PC-3 (cell line): ENCODE results near the gene TELO2. TPM values are rescaled to one million over a fixed set of nuclear protein-coding genes. Genes with fewer than 3 reads are reported as not detected.

Source experiments
- ATAC-seq: fragments of 200-7000 bp; cut with Tn5 transposase; 2 replicates; pipeline ENCODE4 v1.9.1; 2020; ENCODE audit warnings: mild to moderate bottlenecking, moderate library complexity
- BruUV-seq: library from RNA; stranded (reverse); fragments of 400-500 nt; replicated peaks from 2 replicates; lab custom pipeline; 2021; lab: Mats Ljungman, UMichigan
- CTCF ChIA-PET: fragments of 300-600 bp; sonication (Branson Sonifier 250); formaldehyde crosslinking; loops from one replicate; lab custom pipeline; 2022; ENCODE audit warnings: antibody characterized with exemption; lab: Charles Lee
- POLR2A ChIA-PET: fragments of 300-600 bp; sonication (Branson Sonifier 250); formaldehyde crosslinking; loops from one replicate; lab custom pipeline; 2022; ENCODE audit warnings: antibody characterized with exemption; ENCODE audit not compliant: unreplicated experiment; lab: Charles Lee
- DNase-seq: peaks from one replicate; pipeline ENCODE4 v3.0.0-alpha.2; 2015
- H2AFZ ChIP-seq: fragments of 300-600 bp; sonication (generic); 2 replicates; pipeline ENCODE4 v1.6.0; 2016; ENCODE audit warnings: antibody characterized with exemption, low read length
- H3F3A ChIP-seq: fragments of 300-600 bp; sonication (generic); one replicate; pipeline ENCODE4 v1.6.0; 2017; ENCODE audit warnings: antibody characterized with exemption, low read length, control low read depth, mild to moderate bottlenecking; ENCODE audit not compliant: unreplicated experiment
- H3K27ac ChIP-seq: fragments of 300-600 bp; sonication (generic); 2 replicates; pipeline ENCODE4 v1.5.1; 2016; ENCODE audit warnings: mild to moderate bottlenecking, low read length
- H3K27me3 ChIP-seq: fragments of 300-600 bp; sonication (generic); 2 replicates; pipeline ENCODE4 v1.6.1; 2016; ENCODE audit warnings: low read length, mixed read lengths
- H3K36me3 ChIP-seq: fragments of 300-600 bp; sonication (generic); 2 replicates; pipeline ENCODE4 v1.6.1; 2016; ENCODE audit warnings: low read depth, mixed run types, low read length, mixed read lengths
- H3K4me1 ChIP-seq: fragments of 300-600 bp; sonication (generic); 2 replicates; pipeline ENCODE4 v1.5.1; 2016; ENCODE audit warnings: low read length; ENCODE audit not compliant: insufficient read depth
- H3K4me2 ChIP-seq: fragments of 300-600 bp; sonication (generic); 2 replicates; pipeline ENCODE4 v1.6.0; 2016; ENCODE audit warnings: low read length
- H3K4me3 ChIP-seq: fragments of 300-600 bp; sonication (generic); 2 replicates; pipeline ENCODE4 v1.5.1; 2016; ENCODE audit warnings: mild to moderate bottlenecking, low read length, mixed read lengths
- H3K79me2 ChIP-seq: fragments of 300-600 bp; sonication (generic); 2 replicates; pipeline ENCODE4 v1.6.1; 2017; ENCODE audit warnings: low read length, mixed read lengths
- H3K9ac ChIP-seq: fragments of 300-600 bp; sonication (generic); 2 replicates; pipeline ENCODE4 v1.6.0; 2016; ENCODE audit warnings: mild to moderate bottlenecking, low read length
- H3K9me2 ChIP-seq: fragments of 300-600 bp; sonication (generic); replicated peaks from 2 replicates; pipeline ENCODE4 v1.6.1; 2016; ENCODE audit warnings: mixed run types, low read length, mixed read lengths
- H3K9me3 ChIP-seq: fragments of 300-600 bp; sonication (generic); 2 replicates; pipeline ENCODE4 v1.6.1; 2016; ENCODE audit warnings: low read length, mixed read lengths
- H4K20me1 ChIP-seq: fragments of 300-600 bp; sonication (generic); 2 replicates; pipeline ENCODE4 v1.6.1; 2016; ENCODE audit warnings: low read length, mixed read lengths
- EZH2 ChIP-seq: fragments of 300-600 bp; sonication (generic); IDR thresholded peaks from one replicate; pipeline ENCODE4 v1.6.1; 2017; ENCODE audit warnings: antibody characterized with exemption, mild to moderate bottlenecking, low read length; ENCODE audit not compliant: unreplicated experiment
- EZH2phosphoT487 ChIP-seq: fragments of 300-600 bp; sonication (generic); IDR thresholded peaks from 2 replicates; pipeline ENCODE4 v1.6.1; 2018; ENCODE audit warnings: mild to moderate bottlenecking, antibody characterized with exemption, low read length, borderline replicate concordance
- intact Hi-C: fragments of 100-400 bp; cut with micrococcal nuclease; formaldehyde crosslinking; loops from 2 replicates; pipeline ENCODE4 v1.9.0; 2023
- total RNA-seq: library from RNA; depleted of rRNA; stranded (reverse); fragments of >200 nt; gene quantifications from 2 replicates; pipeline ENCODE4 v1.2.3, GENCODE V29; 2014
- TF ChIP-seq, protein P1 (sequence below): fragments of 300-600 bp; sonication (generic); conservative IDR thresholded peaks from 2 replicates; pipeline ENCODE4 v1.5.1; 2017; ENCODE audit warnings: antibody characterized with exemption, low read depth, mild to moderate bottlenecking, low read length

Gene TELO2
- total RNA-seq, 1 experiment from 2014 or later, result 37.8 TPM

DNA sequence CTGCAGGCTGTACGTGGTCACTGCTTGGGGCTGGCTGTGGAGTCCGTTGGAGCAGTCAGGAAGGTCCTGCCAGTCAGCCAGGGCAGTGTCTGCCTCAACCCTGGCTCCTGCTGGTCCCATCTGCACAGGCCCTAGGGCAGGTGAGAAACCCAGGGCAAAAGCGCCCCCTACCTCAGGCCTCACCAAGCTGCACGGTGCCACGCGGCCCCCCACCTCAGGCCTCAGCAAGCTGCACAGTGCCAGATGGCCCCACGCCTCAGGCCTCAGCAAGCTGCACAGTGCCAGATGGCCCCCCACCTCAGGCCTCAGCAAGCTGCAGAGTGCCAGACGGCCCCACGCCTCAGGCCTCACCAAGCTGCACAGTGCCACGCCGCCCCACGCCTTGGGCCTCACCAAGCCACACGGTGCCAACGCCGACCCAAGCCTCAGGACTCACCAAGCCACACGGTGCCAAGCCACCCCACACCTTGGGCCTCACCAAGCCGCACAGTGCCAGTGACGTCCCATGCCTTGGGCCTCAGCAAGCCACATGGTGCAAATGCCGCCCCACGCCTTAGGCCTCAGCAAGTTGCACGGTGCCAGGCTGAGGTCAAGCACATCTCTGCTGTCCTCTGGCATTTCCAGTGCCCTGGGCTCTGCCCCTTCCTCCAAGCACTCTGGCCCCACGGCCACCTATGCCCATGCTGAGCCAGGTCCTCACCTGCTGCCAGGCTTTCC lies 45.8 kb downstream of the TELO2 start:
- Histone ChIP-seq H3K79me2 (no peaks in the 10 kb centered on the region), H3K27me3 (no peaks in the 10 kb centered on the region), H3K27ac (no peak overlapping the region), H3K9me3 (no peaks in the 10 kb centered on the region), H2AFZ (no peak overlapping the region), H3K9ac (no peak overlapping the region), H4K20me1 (no peaks in the 10 kb centered on the region), H3K36me3 (no peaks in the 10 kb centered on the region), H3K4me3 (no peak overlapping the region), H3K9me2 (no peaks in the 10 kb centered on the region), H3K4me2 (no peak overlapping the region), H3K4me1 (peaks cover 20% of the 10 kb centered on the region), H3F3A (no peaks in the 10 kb centered on the region)
- ChIA-PET CTCF (no interaction called here), POLR2A (no interaction called here)
- TF ChIP-seq, protein P1, sequence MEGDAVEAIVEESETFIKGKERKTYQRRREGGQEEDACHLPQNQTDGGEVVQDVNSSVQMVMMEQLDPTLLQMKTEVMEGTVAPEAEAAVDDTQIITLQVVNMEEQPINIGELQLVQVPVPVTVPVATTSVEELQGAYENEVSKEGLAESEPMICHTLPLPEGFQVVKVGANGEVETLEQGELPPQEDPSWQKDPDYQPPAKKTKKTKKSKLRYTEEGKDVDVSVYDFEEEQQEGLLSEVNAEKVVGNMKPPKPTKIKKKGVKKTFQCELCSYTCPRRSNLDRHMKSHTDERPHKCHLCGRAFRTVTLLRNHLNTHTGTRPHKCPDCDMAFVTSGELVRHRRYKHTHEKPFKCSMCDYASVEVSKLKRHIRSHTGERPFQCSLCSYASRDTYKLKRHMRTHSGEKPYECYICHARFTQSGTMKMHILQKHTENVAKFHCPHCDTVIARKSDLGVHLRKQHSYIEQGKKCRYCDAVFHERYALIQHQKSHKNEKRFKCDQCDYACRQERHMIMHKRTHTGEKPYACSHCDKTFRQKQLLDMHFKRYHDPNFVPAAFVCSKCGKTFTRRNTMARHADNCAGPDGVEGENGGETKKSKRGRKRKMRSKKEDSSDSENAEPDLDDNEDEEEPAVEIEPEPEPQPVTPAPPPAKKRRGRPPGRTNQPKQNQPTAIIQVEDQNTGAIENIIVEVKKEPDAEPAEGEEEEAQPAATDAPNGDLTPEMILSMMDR, result no peak
- TF ChIP-seq EZH2, result no peak
- DNase-seq, result no peak
- BruUV-seq, result no TSS peak
- ATAC-seq, result no peak
- intact Hi-C loops, result no loop called here

DNA sequence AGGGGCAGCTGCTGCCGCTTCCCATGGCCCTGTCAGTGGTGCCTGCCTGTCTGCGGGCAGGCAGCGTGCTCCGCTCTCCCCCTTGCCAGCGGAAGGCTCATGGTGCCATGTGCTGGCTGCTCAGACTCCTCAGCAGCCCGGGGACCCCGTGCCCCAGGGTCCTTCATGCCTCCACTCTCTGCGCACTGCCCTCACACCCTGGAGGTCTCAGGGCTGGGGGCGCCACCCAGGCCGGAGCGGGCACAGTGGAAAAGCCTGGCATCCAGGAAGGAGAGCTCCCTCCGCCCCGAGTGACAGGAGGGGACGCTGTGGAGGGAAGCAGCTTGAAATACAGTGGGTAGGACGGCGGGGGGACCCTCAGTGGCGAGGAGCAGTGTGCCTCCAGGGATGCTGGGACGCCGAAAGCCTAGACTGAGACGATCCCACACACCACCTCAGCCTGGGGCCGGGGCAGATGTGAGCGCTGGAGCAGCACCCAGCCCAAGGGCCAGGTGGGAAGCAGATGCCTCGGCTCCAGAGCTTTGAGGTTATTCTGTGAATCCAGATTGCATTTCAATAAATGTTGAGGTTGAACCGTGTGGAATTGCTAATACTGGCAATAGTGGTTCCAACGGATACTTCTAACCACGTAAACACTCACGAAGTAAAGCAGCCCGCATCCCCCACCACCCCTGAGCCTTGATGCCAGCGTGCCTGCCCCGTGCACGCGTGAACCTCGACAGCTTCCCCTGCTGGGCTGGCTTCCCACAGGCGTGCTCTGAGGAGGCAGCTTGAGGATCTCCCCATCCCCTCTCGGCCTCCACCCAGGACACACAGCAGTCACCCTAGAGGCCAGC lies 46.8 kb downstream of the TELO2 start:
- H3K4me2 ChIP-seq, result no peak overlapping the region
- POLR2A ChIA-PET, result no interaction called here
- TF ChIP-seq, protein P1, result no peak
- no peak for TF ChIP-seq EZH2phosphoT487
- no peak for TF ChIP-seq EZH2
- no peaks in the 10 kb centered on the region for H3K9me3 ChIP-seq
- no peaks in the 10 kb centered on the region for H3K36me3 ChIP-seq
- H3K27me3 ChIP-seq, result no peaks in the 10 kb centered on the region
- CTCF ChIA-PET, result no interaction called here
- H3K4me1 ChIP-seq, result peaks cover 20% of the 10 kb centered on the region
- no peaks in the 10 kb centered on the region for H4K20me1 ChIP-seq
- intact Hi-C loops, result no loop called here
- no TSS peak for BruUV-seq
- H2AFZ ChIP-seq, result no peak overlapping the region
- no peaks in the 10 kb centered on the region for H3K79me2 ChIP-seq
- no peak overlapping the region for H3K9ac ChIP-seq
- no peak overlapping the region for H3K27ac ChIP-seq
- ATAC-seq (no peak), DNase-seq (no peak)
- H3K9me2 ChIP-seq, result no peaks in the 10 kb centered on the region
- H3F3A ChIP-seq, result no peaks in the 10 kb centered on the region
- no peak overlapping the region for H3K4me3 ChIP-seq

DNA sequence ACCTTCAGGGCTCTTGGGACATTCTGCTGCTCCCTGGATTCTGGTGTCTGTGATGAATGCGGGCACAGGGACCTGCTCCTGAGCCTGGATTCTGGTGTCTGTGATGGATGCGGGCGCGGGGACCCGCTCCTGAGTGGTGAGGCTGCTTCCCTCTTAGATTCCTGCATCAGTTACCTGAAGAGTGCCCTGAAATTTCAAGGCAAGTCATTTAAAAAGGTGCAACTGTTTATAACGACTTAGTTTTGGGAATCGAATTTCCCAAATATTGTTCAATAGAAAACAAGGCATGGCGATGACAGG lies 47.3 kb downstream of the TELO2 start:
- ChIA-PET CTCF (no interaction called here), POLR2A (no interaction called here)
- Histone ChIP-seq H3K27me3 (no peaks in the 10 kb centered on the region), H3K9me2 (no peaks in the 10 kb centered on the region), H3K27ac (no peak overlapping the region), H3K4me3 (no peak overlapping the region), H3K9ac (no peak overlapping the region), H2AFZ (no peak overlapping the region), H3F3A (no peaks in the 10 kb centered on the region), H3K36me3 (no peaks in the 10 kb centered on the region), H3K4me1 (peaks cover 20% of the 10 kb centered on the region), H3K79me2 (no peaks in the 10 kb centered on the region), H4K20me1 (no peaks in the 10 kb centered on the region), H3K4me2 (no peak overlapping the region), H3K9me3 (no peaks in the 10 kb centered on the region)
- no peak for DNase-seq
- TF ChIP-seq EZH2 (no peak), EZH2phosphoT487 (no peak)
- TF ChIP-seq, protein P1, result no peak
- ATAC-seq, result no peak
- BruUV-seq, result no TSS peak
- intact Hi-C loops, result no loop called here
